Nephron progenitor cell (in vitro differentiated cells): Measurements from ENCODE around the gene SIN3A.

Experiments
- DNase-seq: peaks from one replicate; pipeline ENCODE4 v3.0.0; 2021
- H3K27ac Mint-ChIP-seq: 2 replicates; pipeline ENCODE4 v1.8.0; 2021; ENCODE audit warnings: mild to moderate bottlenecking, moderate library complexity, mixed read lengths
- H3K27me3 Mint-ChIP-seq: 2 replicates; pipeline ENCODE4 v1.8.0; 2021; ENCODE audit warnings: mild to moderate bottlenecking, low read depth, mixed read lengths; ENCODE audit not compliant: poor library complexity
- H3K36me3 Mint-ChIP-seq: 2 replicates; pipeline ENCODE4 v1.8.0; 2021; ENCODE audit warnings: low read depth, mixed read lengths
- H3K4me1 Mint-ChIP-seq: 2 replicates; pipeline ENCODE4 v1.8.0; 2021; ENCODE audit warnings: mixed read lengths
- H3K4me3 Mint-ChIP-seq: 2 replicates; pipeline ENCODE4 v1.8.0; 2021; ENCODE audit warnings: mild to moderate bottlenecking, moderate library complexity, mixed read lengths
- H3K9me3 Mint-ChIP-seq: 2 replicates; pipeline ENCODE4 v1.8.0; 2021; ENCODE audit warnings: mild to moderate bottlenecking, moderate library complexity, mixed read lengths
- TF ChIP-seq, protein P1 (sequence below): fragments of 200-600 bp; sonication (generic); IDR thresholded peaks from 2 replicates; pipeline ENCODE4 v1.5.0; 2021; ENCODE audit warnings: antibody characterized with exemption

Gene SIN3A

GRCh38 chr15:75357976-75358673, 93.4 kb downstream of the SIN3A start:
- peaks cover 4% of the 10 kb centered on the region for H3K36me3 Mint-ChIP-seq
- H3K4me3 Mint-ChIP-seq = no peak overlapping the region
- H3K4me1 Mint-ChIP-seq = no peaks in the 10 kb centered on the region
- TF ChIP-seq, protein P1, sequence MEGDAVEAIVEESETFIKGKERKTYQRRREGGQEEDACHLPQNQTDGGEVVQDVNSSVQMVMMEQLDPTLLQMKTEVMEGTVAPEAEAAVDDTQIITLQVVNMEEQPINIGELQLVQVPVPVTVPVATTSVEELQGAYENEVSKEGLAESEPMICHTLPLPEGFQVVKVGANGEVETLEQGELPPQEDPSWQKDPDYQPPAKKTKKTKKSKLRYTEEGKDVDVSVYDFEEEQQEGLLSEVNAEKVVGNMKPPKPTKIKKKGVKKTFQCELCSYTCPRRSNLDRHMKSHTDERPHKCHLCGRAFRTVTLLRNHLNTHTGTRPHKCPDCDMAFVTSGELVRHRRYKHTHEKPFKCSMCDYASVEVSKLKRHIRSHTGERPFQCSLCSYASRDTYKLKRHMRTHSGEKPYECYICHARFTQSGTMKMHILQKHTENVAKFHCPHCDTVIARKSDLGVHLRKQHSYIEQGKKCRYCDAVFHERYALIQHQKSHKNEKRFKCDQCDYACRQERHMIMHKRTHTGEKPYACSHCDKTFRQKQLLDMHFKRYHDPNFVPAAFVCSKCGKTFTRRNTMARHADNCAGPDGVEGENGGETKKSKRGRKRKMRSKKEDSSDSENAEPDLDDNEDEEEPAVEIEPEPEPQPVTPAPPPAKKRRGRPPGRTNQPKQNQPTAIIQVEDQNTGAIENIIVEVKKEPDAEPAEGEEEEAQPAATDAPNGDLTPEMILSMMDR = no peak
- no peak for DNase-seq
- peaks cover 3% of the 10 kb centered on the region for H3K27me3 Mint-ChIP-seq
- H3K27ac Mint-ChIP-seq = no peak overlapping the region
- H3K9me3 Mint-ChIP-seq = no peaks in the 10 kb centered on the region

DNA sequence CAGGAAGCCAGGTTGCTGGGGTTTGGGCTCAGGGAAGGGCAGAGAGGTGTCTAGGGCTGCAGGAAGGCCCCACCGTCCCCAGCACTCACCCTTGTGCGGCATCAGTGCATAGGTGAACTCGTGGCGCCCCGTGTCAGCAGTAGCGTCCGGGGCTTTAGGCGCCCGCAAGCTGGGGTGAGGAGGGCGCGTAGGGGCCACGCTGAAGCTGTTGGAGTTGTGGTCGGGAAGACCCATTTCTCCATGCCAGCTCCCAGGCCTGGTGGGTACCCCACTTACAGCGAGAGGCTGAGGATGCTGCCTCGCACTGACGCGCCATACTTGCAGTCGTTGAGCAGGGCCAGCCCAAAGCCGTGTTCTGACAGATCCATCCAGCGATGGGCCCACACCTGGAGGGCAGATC, 95.0 kb downstream of the SIN3A start:
- H3K27ac Mint-ChIP-seq = no peak overlapping the region

GRCh38 chr15:75356006-75356405, 95.5 kb downstream of the SIN3A start:
- no peaks in the 10 kb centered on the region for H3K9me3 Mint-ChIP-seq
- no peak for DNase-seq
- H3K4me1 Mint-ChIP-seq = peaks cover under 1% of the 10 kb centered on the region
- TF ChIP-seq, protein P1 = no peak
- H3K27ac Mint-ChIP-seq = no peak overlapping the region
- no peak overlapping the region for H3K4me3 Mint-ChIP-seq
- H3K36me3 Mint-ChIP-seq = peaks cover 4% of the 10 kb centered on the region
- H3K27me3 Mint-ChIP-seq = peaks cover 7% of the 10 kb centered on the region

More for the DNA sequence above, 95.0 kb downstream of the SIN3A start:
- DNase-seq = no peak
- H3K27me3 Mint-ChIP-seq = peaks cover 3% of the 10 kb centered on the region
- peaks cover 4% of the 10 kb centered on the region for H3K36me3 Mint-ChIP-seq
- TF ChIP-seq, protein P1 = no peak
- no peak overlapping the region for H3K4me3 Mint-ChIP-seq
- H3K9me3 Mint-ChIP-seq = no peaks in the 10 kb centered on the region
- no peaks in the 10 kb centered on the region for H3K4me1 Mint-ChIP-seq

DNA sequence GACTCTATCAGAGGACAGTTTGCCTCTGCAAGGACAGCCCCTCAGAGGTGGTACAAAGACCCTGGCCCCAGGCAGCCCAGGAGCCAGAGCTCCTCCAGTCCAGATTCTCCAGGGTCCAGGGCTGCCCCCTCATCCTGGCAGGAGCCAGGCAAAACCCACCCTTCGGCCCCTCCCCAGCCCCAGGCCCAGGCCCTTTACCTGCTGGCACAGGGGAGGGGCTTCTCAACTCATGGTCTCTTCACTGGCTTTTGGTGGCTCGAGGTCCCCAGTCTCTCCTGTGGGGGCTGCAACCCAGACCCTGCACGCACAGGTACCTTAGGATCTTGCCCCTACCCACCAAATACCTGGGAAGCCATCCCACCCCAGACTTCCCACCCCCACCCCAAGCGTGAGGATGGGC, 96.1 kb downstream of the SIN3A start:
- no peaks in the 10 kb centered on the region for H3K9me3 Mint-ChIP-seq

GRCh38 chr15:75354454-75354853, 97.0 kb downstream of the SIN3A start:
- H3K36me3 Mint-ChIP-seq = peaks cover 14% of the 10 kb centered on the region
- TF ChIP-seq, protein P1 = no peak
- peaks cover 11% of the 10 kb centered on the region for H3K4me1 Mint-ChIP-seq
- no peak overlapping the region for H3K4me3 Mint-ChIP-seq
- H3K27me3 Mint-ChIP-seq = peaks cover 17% of the 10 kb centered on the region
- no peak for DNase-seq
- no peaks in the 10 kb centered on the region for H3K9me3 Mint-ChIP-seq
- peak overlapping the region; percentile 87 for H3K27ac Mint-ChIP-seq

More for the DNA sequence above, 96.1 kb downstream of the SIN3A start:
- H3K4me3 Mint-ChIP-seq = no peak overlapping the region
- peaks cover 6% of the 10 kb centered on the region for H3K36me3 Mint-ChIP-seq
- H3K27me3 Mint-ChIP-seq = peaks cover 8% of the 10 kb centered on the region
- H3K4me1 Mint-ChIP-seq = peaks cover 7% of the 10 kb centered on the region
- H3K27ac Mint-ChIP-seq = no peak overlapping the region
- DNase-seq = no peak
- TF ChIP-seq, protein P1 = no peak

GRCh38 chr15:75353604-75354003, 97.9 kb downstream of the SIN3A start:
- H3K36me3 Mint-ChIP-seq = peaks cover 14% of the 10 kb centered on the region
- DNase-seq = no peak
- peaks cover 11% of the 10 kb centered on the region for H3K4me1 Mint-ChIP-seq
- TF ChIP-seq, protein P1 = no peak
- H3K27me3 Mint-ChIP-seq = peaks cover 20% of the 10 kb centered on the region
- H3K27ac Mint-ChIP-seq = no peak overlapping the region
- no peak overlapping the region for H3K4me3 Mint-ChIP-seq
- H3K9me3 Mint-ChIP-seq = no peaks in the 10 kb centered on the region
